Mucosa of descending colon (tissue), 3 donors: Measurements from ENCODE around the gene MYO10. TPM values are rescaled to one million over a fixed set of nuclear protein-coding genes. Genes with fewer than 3 reads are reported as not detected.
A peak's percentile ranks its signal among the peaks of the same experiment; 100 is the strongest.

Experiments
- ATAC-seq: fragments of 200-7000 bp; cut with Tn5 transposase; one replicate; pipeline ENCODE4 v1.9.1; 2020; ENCODE audit warnings: mild to moderate bottlenecking, moderate library complexity
- DNase-seq, 3 donors: peaks; one replicate each; pipeline ENCODE4 v3.0.0-alpha.2; 2020
- H3K36me3 ChIP-seq: fragments of 200-600 bp; one replicate; pipeline ENCODE4 v1.8.0; 2021; ENCODE audit warnings: low read depth, mild to moderate bottlenecking
- H3K4me1 ChIP-seq: fragments of 200-600 bp; one replicate; pipeline ENCODE4 v1.8.0; 2021; ENCODE audit warnings: low read depth, mild to moderate bottlenecking
- H3K4me3 ChIP-seq: fragments of 200-600 bp; one replicate; pipeline ENCODE4 v1.8.0; 2021; ENCODE audit warnings: mild to moderate bottlenecking
- H3K9me3 ChIP-seq: fragments of 200-600 bp; one replicate; pipeline ENCODE4 v1.8.0; 2021; ENCODE audit warnings: mild to moderate bottlenecking
- CTCF ChIP-seq: fragments of 200-600 bp; IDR thresholded peaks from one replicate; pipeline ENCODE4 v1.8.0; 2022; ENCODE audit warnings: antibody characterized with exemption, mild to moderate bottlenecking
- intact Hi-C, 2 donors: fragments of 100-400 bp; cut with DNase I in 1 of 2; cut with micrococcal nuclease in 1 of 2; formaldehyde crosslinking; loops; one replicate each; pipeline versions ENCODE4 v1.11.0 to v1.11.1; 2022; cut with DNase I, micrococcal nuclease
- total RNA-seq, 3 donors: library from RNA; stranded (reverse); fragmentation: NEBNext Ultra II Directional in 2 of 3; extraction: Animal tissue kit (Norgen Biotek cat#: 25700) in 2 of 3; gene quantifications; one replicate each; pipeline versions ENCODE4 v1.2.1 to v1.2.4, GENCODE V29; 2021 to 2023
- donor health status: DM: no; HTN: no; CAD: no; lungs with moderate emphysema.
- donor health status: DM: no; HTN: no; CAD: no.
- donor health status: DM: no; HTN: yes; CAD: no.

The MYO10 gene
- total RNA-seq, 3 donors from 2014 or later, result 29.4 to 87.8 (median 61.3) TPM

- no peak for TF ChIP-seq CTCF
- no peak for DNase-seq
- Histone ChIP-seq H3K4me1 (peaks cover 2% of the 10 kb centered on the region), H3K36me3 (no peaks in the 10 kb centered on the region), H3K4me3 (no peak overlapping the region), H3K9me3 (no peaks in the 10 kb centered on the region)
- peak; percentile 10 for ATAC-seq
- intact Hi-C loops, result loop anchor here (5.0 kb wide), 2 partner anchors 395 to 400 kb away; no protein-coding TSS in a partner anchor
Observed at GRCh38 chr5:16792598-16793275, 143.4 kb downstream of the MYO10 start.

- ATAC-seq (no peak), DNase-seq (no peak)
- intact Hi-C loops, result loop anchor here (5.0 kb wide), 2 partner anchors 395 to 400 kb away; no protein-coding TSS in a partner anchor
- Histone ChIP-seq H3K36me3 (no peaks in the 10 kb centered on the region), H3K4me3 (no peak overlapping the region), H3K9me3 (no peaks in the 10 kb centered on the region), H3K4me1 (peaks cover 2% of the 10 kb centered on the region)
- TF ChIP-seq CTCF, result no peak
Observed at GRCh38 chr5:16791904-16792597, 144.0 kb downstream of the MYO10 start.

- ATAC-seq (peak; percentile 66), DNase-seq (peak in 1 of 3 donors; percentile 72)
- peaks cover 2% of the 10 kb centered on the region for H3K4me1 ChIP-seq
- no peak overlapping the region for H3K4me3 ChIP-seq
- TF ChIP-seq CTCF, result peak; percentile 12
- H3K9me3 ChIP-seq, result no peaks in the 10 kb centered on the region
- intact Hi-C loops, result loop anchor here (5.0 kb wide), 2 partner anchors 396 to 401 kb away; no protein-coding TSS in a partner anchor
- H3K36me3 ChIP-seq, result no peaks in the 10 kb centered on the region
Observed at GRCh38 chr5:16791036-16791705, 144.9 kb downstream of the MYO10 start.

GRCh38 chr5:16788957-16789356 is 147.1 kb downstream of the MYO10 start:
- intact Hi-C loops, result no loop called here
- ATAC-seq (no peak), DNase-seq (no peak)
- Histone ChIP-seq H3K36me3 (no peaks in the 10 kb centered on the region), H3K4me1 (peaks cover 2% of the 10 kb centered on the region), H3K9me3 (no peaks in the 10 kb centered on the region), H3K4me3 (no peak overlapping the region)
- TF ChIP-seq CTCF, result no peak

- no peak for ATAC-seq
- DNase-seq, result no peak
- TF ChIP-seq CTCF, result no peak
- Histone ChIP-seq H3K36me3 (no peaks in the 10 kb centered on the region), H3K4me3 (no peak overlapping the region), H3K9me3 (no peaks in the 10 kb centered on the region), H3K4me1 (peaks cover 2% of the 10 kb centered on the region)
- intact Hi-C loops, result no loop called here
Observed at GRCh38 chr5:16787278-16787677, 148.8 kb downstream of the MYO10 start.
